ENCODE results near the gene DDB1.

Gene DDB1

GRCh38 chr11:61356706-61357105, 23.8 kb upstream of the DDB1 start:
- TF ChIP-seq CTCF (IDR thresholded peaks at IDR 0.05; ENCODE audit: low read depth, low read length, missing control alignments) = no peak
- DNase-seq (ENCODE audit: extremely low read depth, low read depth) = no peak
- no peak overlapping the region for H3K4me3 ChIP-seq (replicated peaks; ENCODE audit: low read depth, low read length)

GRCh38 chr11:61354208-61354607, 21.3 kb upstream of the DDB1 start:
- DNase-seq (ENCODE audit: extremely low read depth, low read depth) = no peak
- TF ChIP-seq CTCF (IDR thresholded peaks at IDR 0.05; ENCODE audit: low read depth, low read length, missing control alignments) = no peak
- H3K4me3 ChIP-seq (replicated peaks; ENCODE audit: low read depth, low read length) = no peak overlapping the region

GRCh38 chr11:61353131-61354067, 20.5 kb upstream of the DDB1 start:
- no peak overlapping the region for H3K4me3 ChIP-seq (replicated peaks; ENCODE audit: low read depth, low read length)
- TF ChIP-seq CTCF (IDR thresholded peaks at IDR 0.05; ENCODE audit: low read depth, low read length, missing control alignments) = no peak
- no peak for DNase-seq (ENCODE audit: extremely low read depth, low read depth)

- no peak for DNase-seq (ENCODE audit: extremely low read depth, low read depth)
- TF ChIP-seq CTCF (IDR thresholded peaks at IDR 0.05; ENCODE audit: low read depth, low read length, missing control alignments) = no peak
- no peak overlapping the region for H3K4me3 ChIP-seq (replicated peaks; ENCODE audit: low read depth, low read length)
Measured at GRCh38 chr11:61352038-61352437, 19.1 kb upstream of the DDB1 start.

GRCh38 chr11:61350803-61351202, 17.9 kb upstream of the DDB1 start:
- no peak for DNase-seq (ENCODE audit: extremely low read depth, low read depth)
- no peak for TF ChIP-seq CTCF (IDR thresholded peaks at IDR 0.05; ENCODE audit: low read depth, low read length, missing control alignments)
- no peak overlapping the region for H3K4me3 ChIP-seq (replicated peaks; ENCODE audit: low read depth, low read length)

GRCh38 chr11:61350336-61350735, 17.4 kb upstream of the DDB1 start:
- TF ChIP-seq CTCF (IDR thresholded peaks at IDR 0.05; ENCODE audit: low read depth, low read length, missing control alignments) = no peak
- no peak overlapping the region for H3K4me3 ChIP-seq (replicated peaks; ENCODE audit: low read depth, low read length)
- DNase-seq (ENCODE audit: extremely low read depth, low read depth) = no peak

Data from HFF-Myc (cell line).